Endothelial cell of umbilical vein (primary cell): ENCODE results near the gene STK17B. TPM values are rescaled to one million over a fixed set of nuclear protein-coding genes. Genes with fewer than 3 reads are reported as not detected.

Experiments
- BruUV-seq: library from RNA; stranded (reverse); fragments of 400-500 nt; replicated peaks from 2 replicates; lab custom pipeline; 2021; lab: Mats Ljungman, UMichigan
- CTCF ChIA-PET: fragments of 300-600, 350-600 bp; sonication (Branson Sonifier 250); formaldehyde crosslinking; loops from one replicate; lab custom pipeline; 2021; ENCODE audit warnings: antibody characterized with exemption, inconsistent platforms; lab: Charles Lee
- POLR2A ChIA-PET: fragments of 300-600, 350-600 bp; sonication (Branson Sonifier 250); formaldehyde crosslinking; loops from one replicate; lab custom pipeline; 2021; ENCODE audit warnings: antibody characterized with exemption, inconsistent platforms; lab: Charles Lee
- DNase-seq: peaks from one replicate; pipeline ENCODE4 v3.0.0-alpha.2; 2011; ENCODE audit warnings: low read depth, low spot score
- FAIRE-seq: peaks from 2 replicates; lab custom pipeline; 2011; peaks lifted over from hg19 to GRCh38; lab: Jason Lieb, UNC
- H2AFZ ChIP-seq: 2 replicates; pipeline ENCODE4 v1.6.0; 2012; ENCODE audit warnings: low read depth, low read length, control low read depth, inconsistent platforms
- H3K27ac ChIP-seq: 2 replicates; pipeline ENCODE4 v1.5.1; 2011; ENCODE audit warnings: low read depth, mild to moderate bottlenecking, control low read depth, low read length, moderate library complexity; ENCODE audit not compliant: insufficient read depth
- H3K27me3 ChIP-seq, 2 experiments: 2 replicates each; pipeline versions ENCODE4 v1.6.0 to v1.6.1; 2011; ENCODE audit warnings: low read length in 2 of 2, mixed read lengths in 1 of 2; ENCODE audit not compliant: control insufficient read depth in 2 of 2, insufficient read depth in 2 of 2
- H3K36me3 ChIP-seq, 2 experiments: 2 replicates in 1 of 2; 3 replicates in 1 of 2; pipeline ENCODE4 v1.5.1; 2011; ENCODE audit warnings: low read length in 2 of 2, mild to moderate bottlenecking in 1 of 2, moderate library complexity in 1 of 2; ENCODE audit not compliant: control insufficient read depth in 2 of 2, insufficient read depth in 2 of 2; ENCODE audit errors: extremely low read depth in 1 of 2
- H3K4me1 ChIP-seq: 3 replicates; pipeline ENCODE4 v1.5.1; 2011; ENCODE audit warnings: mild to moderate bottlenecking, low read length; ENCODE audit not compliant: control insufficient read depth, insufficient read depth; ENCODE audit errors: extremely low read depth
- H3K4me2 ChIP-seq: 2 replicates; pipeline ENCODE4 v1.6.1; 2011; ENCODE audit warnings: low read length, control low read depth, mixed read lengths; ENCODE audit not compliant: insufficient read depth
- H3K4me3 ChIP-seq, 3 experiments: fragments of 200-600 bp in 1 of 3; sonication (generic), shearing (Covaris generic) in 1 of 3; replicated peaks in 1 of 3; 2 replicates each; pipeline ENCODE4 v1.5.1; 2011 to 2016; ENCODE audit warnings: control low read depth in 3 of 3, low read length in 3 of 3, mild to moderate bottlenecking in 2 of 3, inconsistent platforms in 1 of 3, low read depth in 1 of 3, moderate library complexity in 1 of 3; ENCODE audit not compliant: insufficient read depth in 1 of 3
- H3K79me2 ChIP-seq: 2 replicates; pipeline ENCODE4 v1.6.0; 2012; ENCODE audit warnings: low read length, inconsistent platforms; ENCODE audit not compliant: control insufficient read depth, insufficient read depth
- H3K9ac ChIP-seq: replicated peaks from 2 replicates; pipeline ENCODE3; 2011; ENCODE audit warnings: low read length, control low read depth; ENCODE audit not compliant: insufficient read depth; ENCODE audit errors: extremely low read depth
- H3K9me1 ChIP-seq: replicated peaks from 3 replicates; pipeline ENCODE4 v1.6.0; 2011; ENCODE audit warnings: mild to moderate bottlenecking, low read length; ENCODE audit not compliant: control insufficient read depth, insufficient read depth; ENCODE audit errors: extremely low read depth
- H3K9me3 ChIP-seq: replicated peaks from 2 replicates; pipeline ENCODE4 v1.5.1; 2012; ENCODE audit warnings: low read length, inconsistent platforms; ENCODE audit not compliant: control insufficient read depth, insufficient read depth
- H4K20me1 ChIP-seq: replicated peaks from 2 replicates; pipeline ENCODE3; 2011; ENCODE audit warnings: mild to moderate bottlenecking, low read length; ENCODE audit not compliant: control insufficient read depth, insufficient read depth; ENCODE audit errors: extremely low read depth
- CTCF ChIP-seq, 2 donors: IDR thresholded peaks; 1 replicate in 1 of 2; 2 replicates in 1 of 2; pipeline ENCODE4 v1.5.1; 2011; ENCODE audit warnings: low read length in 2 of 2, mild to moderate bottlenecking in 2 of 2, moderate library complexity in 2 of 2, control low read depth in 1 of 2, inconsistent platforms in 1 of 2, low read depth in 1 of 2; ENCODE audit not compliant: insufficient read depth in 1 of 2; ENCODE audit errors: extremely low read depth in 1 of 2
- EZH2 ChIP-seq: IDR thresholded peaks from 2 replicates; pipeline ENCODE4 v1.6.1; 2012; ENCODE audit warnings: borderline replicate concordance, low read depth, mild to moderate bottlenecking, moderate library complexity, low read length, inconsistent platforms; ENCODE audit not compliant: severe bottlenecking
- FOS ChIP-seq: IDR thresholded peaks from 2 replicates; pipeline ENCODE4 v1.6.1; 2011; ENCODE audit warnings: mild to moderate bottlenecking, low read length, moderate library complexity, borderline replicate concordance; ENCODE audit not compliant: insufficient read depth
- GATA2 ChIP-seq: IDR thresholded peaks from 2 replicates; pipeline ENCODE4 v1.7.0; 2011; ENCODE audit warnings: low read depth, mild to moderate bottlenecking, moderate library complexity, mixed read lengths, low read length; ENCODE audit not compliant: insufficient read length, insufficient read depth
- JUN ChIP-seq: IDR thresholded peaks from 2 replicates; pipeline ENCODE4 v1.6.1; 2011; ENCODE audit warnings: borderline replicate concordance, low read depth; ENCODE audit not compliant: insufficient read length, insufficient read depth
- MAX ChIP-seq: IDR thresholded peaks from 2 replicates; pipeline ENCODE4 v1.6.1; 2011; ENCODE audit not compliant: insufficient read depth, insufficient read length
- MYC ChIP-seq: IDR thresholded peaks from one replicate; pipeline ENCODE4 v1.6.1; 2011; ENCODE audit warnings: mild to moderate bottlenecking, low read depth, low read length
- POLR2A ChIP-seq: IDR thresholded peaks from 2 replicates; pipeline ENCODE4 v1.6.1; 2012; ENCODE audit warnings: low read depth, mild to moderate bottlenecking, control low read depth, low read length
- POLR2AphosphoS5 ChIP-seq: IDR thresholded peaks from 2 replicates; pipeline ENCODE4 v1.6.1; 2012; ENCODE audit warnings: low read depth, mild to moderate bottlenecking, control low read depth, low read length, moderate library complexity; ENCODE audit not compliant: insufficient read depth
- dilution Hi-C: fragments of 300-500 bp; cut with MboI; formaldehyde crosslinking; loops from one replicate; pipeline ENCODE4 v1.15.0; 2019; ENCODE audit warnings: low sequenced_read_pairs; ENCODE audit not compliant: extremely low pct_ligation_motif_present
- intact Hi-C: fragments of 100-400 bp; cut with micrococcal nuclease; formaldehyde crosslinking; loops from one replicate; pipeline ENCODE4 v1.10.0; 2022
- polyA plus RNA-seq, 4 experiments: library from polyadenylated mRNA; depleted of rRNA in 3 of 4; stranded (reverse) in 3 of 4; unstranded in 1 of 4; fragments of >200 nt; gene quantifications; 2 replicates each; pipeline versions ENCODE4 v1.2.1 to v1.2.3, GENCODE V29; 2011 to 2012; ENCODE audit warnings: missing spikeins in 1 of 4
- total RNA-seq: library from RNA; stranded (reverse); gene quantifications from 2 replicates; pipeline ENCODE4 v1.2.3, GENCODE V29; 2021

The STK17B gene
- total and polyA plus RNA-seq, 2 donors (not counting 3 experiments of a cell fraction or from before 2014, with no cell fraction given) = 2.5 to 16.6 TPM

GRCh38 chr2:196183528-196184231 is 12.3 kb upstream of the STK17B start:
- H3K27ac ChIP-seq = no peak overlapping the region
- no peaks in the 10 kb centered on the region for H4K20me1 ChIP-seq
- no peak overlapping the region for H2AFZ ChIP-seq
- H3K9me1 ChIP-seq = no peaks in the 10 kb centered on the region
- BruUV-seq = no TSS peak
- H3K4me2 ChIP-seq = no peak overlapping the region
- no peak overlapping the region for H3K9ac ChIP-seq
- no peaks in the 10 kb centered on the region for H3K27me3 ChIP-seq
- H3K36me3 ChIP-seq = no peaks in the 10 kb centered on the region
- H3K9me3 ChIP-seq = no peaks in the 10 kb centered on the region
- intact Hi-C loops (no loop called here), dilution Hi-C loops (no loop called here)
- no peak for DNase-seq
- no peaks in the 10 kb centered on the region for H3K79me2 ChIP-seq
- ChIA-PET CTCF (no interaction called here), POLR2A (no interaction called here)
- no peak overlapping the region for H3K4me3 ChIP-seq
- H3K4me1 ChIP-seq = no peaks in the 10 kb centered on the region
- TF ChIP-seq MAX = no peak
- no peak for TF ChIP-seq CTCF (IDR thresholded peaks at IDR 0.05; ENCODE audit: extremely low read depth in 1 of 2, insufficient read depth in 1 of 2, low read depth in 1 of 2, low read length in 2 of 2)
- TF ChIP-seq POLR2AphosphoS5 = no peak
- TF ChIP-seq EZH2 = no peak
- no peak for TF ChIP-seq GATA2
- TF ChIP-seq FOS = no peak
- TF ChIP-seq MYC = no peak
- no peak for TF ChIP-seq POLR2A
- TF ChIP-seq JUN = no peak
- FAIRE-seq = no peak
